SK-N-DZ (cell line): ENCODE results near the gene CHGA.
A peak's percentile ranks its signal among the peaks of the same experiment; 100 is the strongest.

ENCODE experiments used
- DNase-seq: peaks from one replicate; pipeline ENCODE4 v3.0.0-alpha.2; 2015; ENCODE audit warnings: low spot score

CHGA gene

GRCh38 chr14:92942976-92943710 is 20.2 kb downstream of the CHGA start:
- DNase-seq: no peak

- DNase-seq: no peak
Measured at GRCh38 chr14:92943855-92944570, 21.1 kb downstream of the CHGA start.

GRCh38 chr14:92944976-92945375 is 22.0 kb downstream of the CHGA start:
- peak; percentile 63 for DNase-seq

GRCh38 chr14:92945544-92945943 is 22.6 kb downstream of the CHGA start:
- DNase-seq: no peak

- DNase-seq: no peak
Measured at GRCh38 chr14:92945959-92946846, 23.3 kb downstream of the CHGA start.

- no peak for DNase-seq
Measured at GRCh38 chr14:92946847-92947545, 24.0 kb downstream of the CHGA start.

- no peak for DNase-seq
Measured at GRCh38 chr14:92948647-92949046, 25.7 kb downstream of the CHGA start.

GRCh38 chr14:92949496-92950192 is 26.7 kb downstream of the CHGA start:
- no peak for DNase-seq

- DNase-seq: no peak
Measured at GRCh38 chr14:92950193-92950540, 27.2 kb downstream of the CHGA start.

GRCh38 chr14:92950773-92951172 is 27.8 kb downstream of the CHGA start:
- DNase-seq: no peak

GRCh38 chr14:92951261-92951660 is 28.3 kb downstream of the CHGA start:
- no peak for DNase-seq

GRCh38 chr14:92951912-92952471 is 29.0 kb downstream of the CHGA start:
- DNase-seq: peak; percentile 45

- DNase-seq: no peak
Measured at GRCh38 chr14:92952481-92953298, 29.7 kb downstream of the CHGA start.

GRCh38 chr14:92953526-92953925 is 30.6 kb downstream of the CHGA start:
- DNase-seq: no peak

- no peak for DNase-seq
Measured at GRCh38 chr14:92954933-92955332, 32.0 kb downstream of the CHGA start.

GRCh38 chr14:92955381-92955780 is 32.4 kb downstream of the CHGA start:
- DNase-seq: no peak

GRCh38 chr14:92956961-92957360 is 34.0 kb downstream of the CHGA start:
- DNase-seq: no peak

- DNase-seq: no peak
Measured at GRCh38 chr14:92958373-92959188, 35.6 kb downstream of the CHGA start.

GRCh38 chr14:92959189-92959531 is 36.2 kb downstream of the CHGA start:
- no peak for DNase-seq
